Esophagus muscularis mucosa (tissue), 4 donors: ENCODE results near the gene SMIM38. TPM values are rescaled to one million over a fixed set of nuclear protein-coding genes. Genes with fewer than 3 reads are reported as not detected.
"Not testable (repeated sequence)": the region's sequence is repeated elsewhere in the genome, so short reads cannot be mapped to it uniquely, and the experiment has no call there.

Experiments used
- DNase-seq: peaks from one replicate; pipeline ENCODE4 v3.0.0-alpha.2; 2017; ENCODE audit errors: extremely low spot score
- H3K27ac ChIP-seq, 4 donors: fragments of 200-600 bp; sonication (generic); replicated peaks in 1 of 4; 1 replicate in 3 of 4; 2 replicates in 1 of 4; pipeline ENCODE4 v1.5.1; 2016 to 2019; ENCODE audit warnings: mild to moderate bottlenecking in 1 of 4
- H3K27me3 ChIP-seq, 4 donors: fragments of 200-600 bp; sonication (generic); one replicate each; pipeline versions ENCODE4 v1.5.1 to v1.6.0; 2016 to 2019
- H3K36me3 ChIP-seq, 4 donors: fragments of 200-600 bp; sonication (generic); one replicate each; pipeline ENCODE4 v1.5.1; 2016 to 2019
- H3K4me1 ChIP-seq, 4 donors: fragments of 200-600 bp; sonication (generic); one replicate each; pipeline ENCODE4 v1.5.1; 2016 to 2019
- H3K4me3 ChIP-seq, 4 donors: fragments of 200-600 bp; sonication (generic); 1 replicate in 2 of 4; 2 replicates in 2 of 4; pipeline ENCODE4 v1.5.1; 2016 to 2019; ENCODE audit warnings: mild to moderate bottlenecking in 4 of 4, moderate library complexity in 1 of 4
- H3K9me3 ChIP-seq, 4 donors: fragments of 200-600 bp; sonication (generic); 1 replicate in 3 of 4; 2 replicates in 1 of 4; pipeline ENCODE4 v1.5.1; 2016 to 2019
- EP300 ChIP-seq: sonication (generic); formaldehyde crosslinking; IDR thresholded peaks from one replicate; pipeline ENCODE4 v1.6.1; 2017; ENCODE audit warnings: antibody characterized with exemption
- POLR2A ChIP-seq: fragments of 450-650 bp; IDR thresholded peaks from one replicate; pipeline ENCODE4 v1.6.1; 2017; ENCODE audit warnings: antibody characterized with exemption, moderate library complexity, mild to moderate bottlenecking, low read depth
- POLR2AphosphoS5 ChIP-seq, 2 donors: sonication (generic); formaldehyde crosslinking; IDR thresholded peaks; one replicate each; pipeline ENCODE4 v1.6.1; 2017; ENCODE audit warnings: antibody characterized with exemption in 2 of 2
- WGBS: methylation state at CpG from one replicate; pipeline ENCODE4 v1.1.5; 2018; 5-methylcytosine and 5-hydroxymethylcytosine counted together
- intact Hi-C: fragments of 100-400 bp; cut with DNase I; formaldehyde crosslinking; loops from one replicate; pipeline ENCODE4 v1.15.1; 2023
- total RNA-seq, 4 donors: library from RNA; depleted of rRNA; stranded (reverse); fragments of >200 nt; gene quantifications; one replicate each; pipeline versions ENCODE4 v1.1.0 to v1.2.1, GENCODE V29; 2016
- TF ChIP-seq, protein P1 (sequence below), 3 experiments: fragments of 200-600 bp in 2 of 3; fragments of 450-650 bp in 1 of 3; sonication (generic) in 2 of 3; IDR thresholded peaks; one replicate each; pipeline ENCODE4 v1.5.1; 2017 to 2019; ENCODE audit warnings: antibody characterized with exemption in 3 of 3, mild to moderate bottlenecking in 2 of 3, moderate library complexity in 1 of 3

Gene SMIM38
- total RNA-seq, 4 donors from 2014 or later: 0.50 to 4.2 (median 2.6) TPM

DNA sequence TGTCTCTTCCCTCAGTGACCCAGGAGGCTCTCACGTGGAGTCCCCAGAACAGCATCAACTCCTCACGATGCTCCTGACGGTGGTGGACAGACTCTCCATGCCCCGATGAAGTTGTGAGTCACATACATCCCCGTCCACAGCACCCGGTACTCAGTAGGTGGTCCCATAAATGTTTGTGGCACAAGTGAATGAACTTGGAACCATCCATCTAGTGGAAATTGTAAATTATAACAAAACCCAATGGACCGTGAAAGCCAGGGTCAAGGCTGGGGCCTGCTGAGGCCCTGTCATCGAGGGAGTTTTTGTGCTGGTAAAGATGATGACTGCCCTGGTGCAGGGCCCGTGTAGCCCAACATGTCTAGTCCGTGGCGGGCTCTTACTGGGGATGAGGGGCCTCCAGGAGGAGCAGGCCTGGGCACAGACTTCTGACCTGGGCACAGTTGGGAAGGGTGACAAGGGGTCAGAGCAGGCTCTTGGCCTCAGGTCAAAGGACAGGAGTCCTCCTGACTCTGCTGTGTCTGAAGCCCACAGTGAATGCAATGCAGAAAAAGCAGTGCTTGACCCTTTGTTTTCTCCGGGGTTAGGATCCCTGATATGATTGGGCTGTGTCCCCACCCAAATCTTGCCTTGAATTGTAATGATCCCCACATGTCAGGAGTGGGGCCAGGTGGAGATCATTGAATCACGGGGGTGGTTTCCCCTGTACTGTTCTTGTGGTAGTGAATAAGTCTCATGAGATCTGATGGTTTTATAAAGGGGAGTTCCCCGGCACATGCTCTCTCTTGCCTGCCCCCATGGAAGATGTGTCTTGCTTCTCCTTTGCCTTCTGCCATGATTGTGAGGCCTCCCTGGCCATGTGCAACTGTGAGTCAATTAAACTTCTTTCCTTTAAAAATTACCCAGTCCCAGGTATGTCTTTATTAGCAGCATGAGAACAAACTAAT lies 20.0 kb upstream of the SMIM38 start:
- no peak for DNase-seq
- Histone ChIP-seq H3K27ac (no peak overlapping the region), H3K4me1 (peaks cover 7 to 12% (median 11%) of the 10 kb centered on the region in 4 donors), H3K27me3 (no peaks in the 10 kb centered on the region), H3K4me3 (no peak overlapping the region), H3K36me3 (peaks cover 0 to 21% (median 10%) of the 10 kb centered on the region in 4 donors), H3K9me3 (peaks cover 0 to 4% (median 0%) of the 10 kb centered on the region in 4 donors)
- 77% methylated on average over 10 of the region's 14 CpGs for WGBS
- intact Hi-C loops: loop anchor here (10.0 kb wide), 1 partner anchor 149 kb away; no protein-coding TSS in a partner anchor
- TF ChIP-seq EP300 (no peak), POLR2AphosphoS5 (IDR thresholded peaks at IDR 0.05) (no peak), POLR2A (no peak)
- TF ChIP-seq, protein P1, sequence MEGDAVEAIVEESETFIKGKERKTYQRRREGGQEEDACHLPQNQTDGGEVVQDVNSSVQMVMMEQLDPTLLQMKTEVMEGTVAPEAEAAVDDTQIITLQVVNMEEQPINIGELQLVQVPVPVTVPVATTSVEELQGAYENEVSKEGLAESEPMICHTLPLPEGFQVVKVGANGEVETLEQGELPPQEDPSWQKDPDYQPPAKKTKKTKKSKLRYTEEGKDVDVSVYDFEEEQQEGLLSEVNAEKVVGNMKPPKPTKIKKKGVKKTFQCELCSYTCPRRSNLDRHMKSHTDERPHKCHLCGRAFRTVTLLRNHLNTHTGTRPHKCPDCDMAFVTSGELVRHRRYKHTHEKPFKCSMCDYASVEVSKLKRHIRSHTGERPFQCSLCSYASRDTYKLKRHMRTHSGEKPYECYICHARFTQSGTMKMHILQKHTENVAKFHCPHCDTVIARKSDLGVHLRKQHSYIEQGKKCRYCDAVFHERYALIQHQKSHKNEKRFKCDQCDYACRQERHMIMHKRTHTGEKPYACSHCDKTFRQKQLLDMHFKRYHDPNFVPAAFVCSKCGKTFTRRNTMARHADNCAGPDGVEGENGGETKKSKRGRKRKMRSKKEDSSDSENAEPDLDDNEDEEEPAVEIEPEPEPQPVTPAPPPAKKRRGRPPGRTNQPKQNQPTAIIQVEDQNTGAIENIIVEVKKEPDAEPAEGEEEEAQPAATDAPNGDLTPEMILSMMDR (IDR thresholded peaks at IDR 0.05): no peak

DNA sequence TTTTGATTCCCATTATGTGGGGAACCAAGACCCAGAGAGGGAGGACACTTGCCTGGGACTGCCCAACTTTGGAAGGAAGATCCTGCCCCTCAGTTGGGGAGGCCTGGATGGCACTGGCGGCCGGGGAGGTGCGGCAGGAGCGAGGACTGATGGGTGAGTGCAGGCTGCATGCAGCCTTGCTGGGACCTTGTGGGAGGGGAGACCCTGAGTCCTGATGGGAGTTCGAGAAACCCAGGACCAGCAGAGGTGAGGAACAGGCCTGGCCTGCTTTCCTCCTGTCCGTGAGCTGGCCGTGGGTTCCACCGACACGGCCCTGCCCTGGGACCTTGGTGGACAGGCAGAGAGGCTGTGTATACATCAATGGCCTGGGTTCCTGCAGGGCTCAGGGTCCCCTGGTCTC lies 19.3 kb upstream of the SMIM38 start:
- H3K27me3 ChIP-seq: no peaks in the 10 kb centered on the region
- DNase-seq: no peak
- no peak for TF ChIP-seq EP300
- TF ChIP-seq, protein P1 (IDR thresholded peaks at IDR 0.05): no peak
- TF ChIP-seq POLR2AphosphoS5 (IDR thresholded peaks at IDR 0.05): no peak
- TF ChIP-seq POLR2A: no peak
- intact Hi-C loops: loop anchor here (10.0 kb wide), 1 partner anchor 148 kb away; no protein-coding TSS in a partner anchor
- H3K27ac ChIP-seq: no peak overlapping the region
- H3K4me3 ChIP-seq: no peak overlapping the region
- peaks cover 4 to 7% (median 5%) of the 10 kb centered on the region in 4 donors for H3K4me1 ChIP-seq
- peaks cover 0 to 21% (median 10%) of the 10 kb centered on the region in 4 donors for H3K36me3 ChIP-seq
- WGBS: 93% methylated on average over 9 of the region's 9 CpGs
- peaks cover 0 to 4% (median 0%) of the 10 kb centered on the region in 4 donors for H3K9me3 ChIP-seq

DNA sequence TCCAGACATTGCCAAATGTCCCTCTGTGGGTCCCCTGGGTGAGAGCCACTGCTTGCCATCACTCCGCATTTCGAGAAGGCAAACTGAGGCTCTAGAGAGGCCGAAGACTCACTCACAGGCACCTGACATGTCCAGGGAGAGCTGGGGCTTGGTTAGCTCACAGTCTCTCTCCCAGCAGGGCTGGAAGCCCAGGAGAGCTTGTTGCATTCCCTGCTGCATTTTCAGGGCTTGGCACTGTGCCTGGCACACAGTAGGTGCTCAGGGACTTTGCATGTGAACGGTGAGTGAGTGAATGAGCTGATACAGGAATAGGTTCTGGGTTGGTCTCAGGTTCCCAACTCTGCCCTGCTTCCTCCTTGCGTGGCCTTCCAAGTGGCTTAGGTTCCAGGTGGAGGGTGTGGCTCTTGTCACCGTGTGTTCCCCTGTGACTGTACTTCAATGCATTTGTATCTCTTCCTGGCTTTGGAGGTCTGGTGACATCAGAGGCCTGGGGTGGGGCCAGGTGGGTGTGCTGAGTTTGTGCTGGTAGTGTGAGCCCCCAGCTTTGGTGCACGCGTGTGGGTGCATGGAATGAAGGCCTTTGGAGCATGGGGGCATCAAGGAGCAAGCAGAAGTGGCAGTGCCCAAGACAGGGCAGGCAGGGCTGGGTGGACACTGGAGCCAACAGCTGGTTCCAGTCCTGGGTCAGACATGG lies 18.4 kb upstream of the SMIM38 start:
- DNase-seq: no peak
- Histone ChIP-seq H3K9me3 (peaks cover 0 to 4% (median 0%) of the 10 kb centered on the region in 4 donors), H3K4me3 (no peak overlapping the region), H3K27me3 (no peaks in the 10 kb centered on the region), H3K36me3 (peaks cover 0 to 28% (median 10%) of the 10 kb centered on the region in 4 donors), H3K27ac (no peak overlapping the region), H3K4me1 (no peaks in the 10 kb centered on the region)
- WGBS: 89% methylated on average over 5 of the region's 8 CpGs
- intact Hi-C loops: loop anchor here (10.0 kb wide), 1 partner anchor 148 kb away; no protein-coding TSS in a partner anchor
- no peak for TF ChIP-seq EP300
- TF ChIP-seq, protein P1 (IDR thresholded peaks at IDR 0.05): no peak
- no peak for TF ChIP-seq POLR2AphosphoS5 (IDR thresholded peaks at IDR 0.05)
- TF ChIP-seq POLR2A: no peak

DNA sequence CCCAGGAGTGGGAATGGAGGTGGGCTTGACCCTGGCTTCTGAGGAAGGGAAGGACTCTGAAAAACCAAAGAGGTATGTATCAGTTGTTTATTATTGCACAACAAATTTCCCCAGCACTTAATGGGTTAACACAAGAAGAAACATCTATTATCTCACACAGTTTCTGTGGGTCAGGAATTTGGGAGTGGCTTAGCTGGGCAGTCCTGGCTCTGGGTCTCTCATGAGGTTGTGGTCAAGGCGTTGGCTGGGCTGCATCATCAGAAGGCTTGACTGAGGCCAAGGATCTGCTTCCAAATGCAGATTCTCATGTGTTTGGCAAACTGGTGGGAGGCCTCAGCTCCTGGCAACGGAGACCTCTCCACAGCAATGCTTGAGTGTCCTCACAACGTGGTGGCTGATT lies 17.5 kb upstream of the SMIM38 start:
- TF ChIP-seq EP300: no peak
- TF ChIP-seq, protein P1 (IDR thresholded peaks at IDR 0.05): no peak
- TF ChIP-seq POLR2A: no peak
- TF ChIP-seq POLR2AphosphoS5 (IDR thresholded peaks at IDR 0.05): no peak
- no peak for DNase-seq
- H3K27me3 ChIP-seq: no peaks in the 10 kb centered on the region
- H3K4me1 ChIP-seq: no peaks in the 10 kb centered on the region
- intact Hi-C loops: loop anchor here (10.0 kb wide), 1 partner anchor 147 kb away; no protein-coding TSS in a partner anchor
- peaks cover 0 to 1% (median 0%) of the 10 kb centered on the region in 4 donors for H3K9me3 ChIP-seq
- WGBS: 61% methylated on average over 3 of the region's 3 CpGs
- H3K27ac ChIP-seq: no peak overlapping the region
- H3K4me3 ChIP-seq: no peak overlapping the region
- peaks cover 0 to 34% (median 10%) of the 10 kb centered on the region in 4 donors for H3K36me3 ChIP-seq

DNA sequence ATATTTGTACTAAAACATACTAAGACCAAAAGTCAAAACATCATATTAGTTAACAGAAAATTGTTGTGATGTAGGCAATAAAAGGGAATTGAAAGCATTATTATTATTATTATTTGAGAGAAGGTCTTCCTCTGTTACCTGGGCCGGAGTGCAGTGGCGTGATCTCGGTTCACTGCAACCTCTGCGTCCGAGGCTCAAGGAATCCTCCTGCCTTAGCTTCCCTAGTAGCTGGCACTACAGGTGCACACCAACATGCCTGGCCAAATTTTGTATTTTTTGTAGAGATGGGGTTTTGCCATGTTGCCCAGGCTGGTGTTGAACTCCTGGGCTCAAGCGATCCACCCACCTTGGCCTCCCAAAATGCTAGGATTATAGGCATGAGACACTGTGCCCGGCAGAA lies 15.6 kb upstream of the SMIM38 start:
- H3K4me3 ChIP-seq, H3K4me1 ChIP-seq, DNase-seq, H3K9me3 ChIP-seq, H3K27ac ChIP-seq, intact Hi-C loops, H3K27me3 ChIP-seq: not testable (repeated sequence)
- WGBS: 93% methylated on average over 7 of the region's 7 CpGs
- H3K36me3 ChIP-seq: peaks cover 0 to 39% (median 10%) of the 10 kb centered on the region in 4 donors
